Measurements from ENCODE around the gene OR2A25. TPM values are rescaled to one million over a fixed set of nuclear protein-coding genes. Genes with fewer than 3 reads are reported as not detected.

The OR2A25 gene
- total RNA-seq, 4 donors from 2014 or later = not detected

DNA sequence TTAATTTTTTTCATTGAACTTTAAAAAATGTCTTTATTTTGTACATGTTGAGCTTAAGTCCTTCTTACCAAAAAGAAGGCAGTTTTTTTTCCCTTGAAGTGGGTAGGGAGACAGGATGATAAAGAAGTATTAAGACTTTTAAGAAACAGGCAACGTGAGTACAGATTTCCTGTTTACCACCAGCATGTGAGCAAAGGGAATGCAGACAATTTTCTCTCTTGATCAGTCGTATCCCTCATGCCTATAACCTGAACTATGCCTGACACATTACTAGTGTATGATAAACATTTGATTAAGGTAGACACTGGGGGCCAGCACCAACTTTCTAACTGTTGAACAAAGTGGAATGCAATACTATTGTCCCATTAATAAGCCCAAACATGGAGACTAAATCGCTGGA, 31.0 kb downstream of the OR2A25 start:
- TF ChIP-seq POLR2A (IDR thresholded peaks at IDR 0.05) = no peak
- TF ChIP-seq, protein P1, sequence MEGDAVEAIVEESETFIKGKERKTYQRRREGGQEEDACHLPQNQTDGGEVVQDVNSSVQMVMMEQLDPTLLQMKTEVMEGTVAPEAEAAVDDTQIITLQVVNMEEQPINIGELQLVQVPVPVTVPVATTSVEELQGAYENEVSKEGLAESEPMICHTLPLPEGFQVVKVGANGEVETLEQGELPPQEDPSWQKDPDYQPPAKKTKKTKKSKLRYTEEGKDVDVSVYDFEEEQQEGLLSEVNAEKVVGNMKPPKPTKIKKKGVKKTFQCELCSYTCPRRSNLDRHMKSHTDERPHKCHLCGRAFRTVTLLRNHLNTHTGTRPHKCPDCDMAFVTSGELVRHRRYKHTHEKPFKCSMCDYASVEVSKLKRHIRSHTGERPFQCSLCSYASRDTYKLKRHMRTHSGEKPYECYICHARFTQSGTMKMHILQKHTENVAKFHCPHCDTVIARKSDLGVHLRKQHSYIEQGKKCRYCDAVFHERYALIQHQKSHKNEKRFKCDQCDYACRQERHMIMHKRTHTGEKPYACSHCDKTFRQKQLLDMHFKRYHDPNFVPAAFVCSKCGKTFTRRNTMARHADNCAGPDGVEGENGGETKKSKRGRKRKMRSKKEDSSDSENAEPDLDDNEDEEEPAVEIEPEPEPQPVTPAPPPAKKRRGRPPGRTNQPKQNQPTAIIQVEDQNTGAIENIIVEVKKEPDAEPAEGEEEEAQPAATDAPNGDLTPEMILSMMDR (IDR thresholded peaks at IDR 0.05) = no peak
- no peak for DNase-seq (ENCODE audit: low spot score in 2 of 2)
- intact Hi-C loops (cut with DNase I; ENCODE audit: low total_unique reads) = no loop called here
- no peak overlapping the region for H3K4me3 ChIP-seq (ENCODE audit: low read depth, poor library complexity, severe bottlenecking)
- WGBS, 2 donors = 53 to 59% methylated on average over 3 of the region's 3 CpGs

DNA sequence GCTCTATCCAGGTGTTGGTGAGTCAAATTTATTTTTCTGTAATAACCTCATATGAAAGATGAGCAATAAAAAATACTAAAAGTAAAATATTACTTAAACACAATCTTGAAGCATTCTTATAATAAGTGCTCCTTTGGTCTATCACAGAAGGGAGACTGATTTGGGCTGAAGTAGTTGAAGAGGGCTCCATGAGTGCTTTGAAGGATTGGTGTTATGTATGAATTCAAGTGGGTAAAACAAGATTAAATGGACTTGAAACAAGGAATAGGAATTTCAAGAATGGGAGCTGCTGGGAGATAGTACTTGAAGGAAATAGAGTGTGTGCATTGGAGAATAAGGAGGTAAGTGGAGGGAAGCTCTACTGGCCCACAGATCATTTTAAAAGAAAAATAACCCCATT, 32.4 kb downstream of the OR2A25 start:
- intact Hi-C loops (cut with DNase I; ENCODE audit: low total_unique reads) = no loop called here
- TF ChIP-seq, protein P1 (IDR thresholded peaks at IDR 0.05) = no peak
- no peak for TF ChIP-seq POLR2A (IDR thresholded peaks at IDR 0.05)
- DNase-seq (ENCODE audit: low spot score in 2 of 2) = no peak
- H3K4me3 ChIP-seq (ENCODE audit: low read depth, poor library complexity, severe bottlenecking) = no peak overlapping the region

DNA sequence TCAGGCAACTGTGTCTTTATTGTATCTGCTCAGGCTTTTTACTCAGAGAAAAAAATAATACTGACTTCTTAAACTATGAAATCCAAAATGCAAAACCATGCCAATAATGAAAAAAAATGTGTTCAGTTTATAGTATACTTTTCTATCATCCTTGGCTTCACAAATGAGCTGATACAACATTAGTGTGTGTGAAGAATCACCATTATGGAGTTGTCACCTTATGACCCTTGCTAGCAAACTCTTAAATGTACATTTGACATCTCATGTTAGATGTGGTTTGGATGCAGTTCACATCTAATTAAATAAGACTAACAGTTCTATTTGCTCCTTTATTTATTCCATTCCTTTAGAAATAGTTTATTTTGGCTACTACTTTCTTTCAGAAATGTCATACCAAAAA, 35.6 kb downstream of the OR2A25 start:
- DNase-seq (ENCODE audit: low spot score in 2 of 2) = no peak
- TF ChIP-seq, protein P1 (IDR thresholded peaks at IDR 0.05) = no peak
- TF ChIP-seq POLR2A (IDR thresholded peaks at IDR 0.05) = no peak
- intact Hi-C loops (cut with DNase I; ENCODE audit: low total_unique reads) = no loop called here
- H3K4me3 ChIP-seq (ENCODE audit: low read depth, poor library complexity, severe bottlenecking) = no peak overlapping the region

DNA sequence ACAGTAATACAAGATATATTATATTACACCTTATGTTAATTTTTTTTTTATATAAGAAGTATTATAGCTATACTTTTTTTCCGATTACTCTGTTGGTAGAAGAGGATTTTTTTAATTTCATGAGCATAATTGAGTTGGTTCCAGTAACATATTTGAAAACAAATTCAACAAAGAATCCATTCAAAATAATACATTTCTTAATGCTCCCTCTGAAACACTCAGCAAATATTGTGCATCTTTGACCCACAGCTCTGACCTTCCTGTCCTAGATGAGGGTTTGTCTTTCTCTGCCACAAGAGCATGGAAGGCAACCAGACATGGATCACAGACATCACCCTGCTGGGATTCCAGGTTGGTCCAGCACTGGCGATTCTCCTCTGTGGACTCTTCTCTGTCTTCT, 39.7 kb downstream of the OR2A25 start, which contains the start of gene OR2A2:
TSS of gene OR2A2 (plus strand) at position 301 of the 400 bp plus-strand sequence. CDS start at position 301, 0 bp downstream.
- intact Hi-C loops (cut with DNase I; ENCODE audit: low total_unique reads) = no loop called here
- TF ChIP-seq POLR2A (IDR thresholded peaks at IDR 0.05) = no peak
- TF ChIP-seq, protein P1 (IDR thresholded peaks at IDR 0.05) = no peak
- H3K4me3 ChIP-seq (ENCODE audit: low read depth, poor library complexity, severe bottlenecking) = peak within 1 kb of the TSS; percentile 10
- DNase-seq (ENCODE audit: low spot score in 2 of 2) = no peak
- 89 to 96% methylated on average over 2 of the region's 2 CpGs for WGBS, 2 donors

DNA sequence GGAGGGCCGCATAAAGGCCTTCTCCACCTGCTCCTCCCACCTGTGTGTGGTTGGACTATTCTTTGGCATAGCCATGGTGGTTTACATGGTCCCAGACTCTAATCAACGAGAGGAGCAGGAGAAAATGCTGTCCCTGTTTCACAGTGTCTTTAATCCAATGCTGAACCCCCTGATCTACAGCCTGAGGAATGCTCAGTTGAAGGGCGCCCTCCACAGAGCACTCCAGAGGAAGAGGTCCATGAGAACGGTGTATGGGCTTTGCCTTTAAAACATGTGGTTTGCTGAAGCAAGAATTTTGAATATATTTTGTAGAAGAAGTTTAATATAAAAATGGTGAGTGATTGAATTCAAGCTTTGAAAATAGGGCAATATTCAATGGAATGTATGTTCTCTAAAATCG, 40.7 kb downstream of the OR2A25 start:
- H3K4me3 ChIP-seq (ENCODE audit: low read depth, poor library complexity, severe bottlenecking) = peak overlapping the region; percentile 10
- intact Hi-C loops (cut with DNase I; ENCODE audit: low total_unique reads) = no loop called here
- no peak for DNase-seq (ENCODE audit: low spot score in 2 of 2)
- TF ChIP-seq, protein P1 (IDR thresholded peaks at IDR 0.05) = no peak
- no peak for TF ChIP-seq POLR2A (IDR thresholded peaks at IDR 0.05)
- WGBS, 2 donors = 75 to 85% methylated on average over 5 of the region's 5 CpGs

DNA sequence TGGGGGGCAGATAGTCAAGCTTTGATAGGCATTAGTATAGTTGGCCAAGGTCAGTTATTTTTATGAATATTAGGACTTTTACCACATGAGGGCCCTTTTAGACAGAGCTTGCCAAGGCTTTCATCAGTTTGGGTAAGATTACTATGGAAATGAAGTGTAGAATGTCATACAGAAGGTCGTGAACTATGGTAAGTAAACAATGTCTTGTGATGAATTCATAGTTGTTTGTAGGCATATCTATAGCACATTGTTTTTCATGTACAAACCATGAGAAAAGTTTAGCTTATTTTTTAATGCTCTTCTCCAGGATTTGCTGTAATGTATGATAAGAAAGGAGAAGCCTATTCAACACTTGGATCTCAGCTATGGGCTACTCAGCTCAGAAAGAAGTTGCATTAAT, 44.0 kb downstream of the OR2A25 start:
- intact Hi-C loops (cut with DNase I; ENCODE audit: low total_unique reads) = no loop called here
- no peak for TF ChIP-seq POLR2A (IDR thresholded peaks at IDR 0.05)
- TF ChIP-seq, protein P1 (IDR thresholded peaks at IDR 0.05) = no peak
- 57 to 61% methylated on average over 1 of the region's 1 CpG for WGBS, 2 donors
- H3K4me3 ChIP-seq (ENCODE audit: low read depth, poor library complexity, severe bottlenecking) = no peak overlapping the region
- DNase-seq (ENCODE audit: low spot score in 2 of 2) = no peak

Measured in lower leg skin (tissue), 4 donors.